HepG2 (cell line): Measurements from ENCODE around the gene LDLR. TPM values are rescaled to one million over a fixed set of nuclear protein-coding genes. Genes with fewer than 3 reads are reported as not detected.

ENCODE experiments used
- AGO1 ChIP-seq: fragments of 200-400 bp; formaldehyde crosslinking; IDR thresholded peaks from 2 replicates; pipeline ENCODE4 v1.6.1; 2017; ENCODE audit warnings: mild to moderate bottlenecking, low read depth, low read length, moderate library complexity; ENCODE audit not compliant: poor library complexity, severe bottlenecking
- ARNT2 ChIP-seq: sonication (generic); formaldehyde crosslinking; IDR thresholded peaks from 2 replicates; pipeline ENCODE4 v1.8.0; 2022; ENCODE audit warnings: mild to moderate bottlenecking, low read depth, missing genetic modification reagents, moderate library complexity
- ATRX ChIP-seq: sonication (generic); formaldehyde crosslinking; IDR thresholded peaks from 2 replicates; pipeline ENCODE4 v1.4.0; 2020; ENCODE audit warnings: missing genetic modification reagents, borderline replicate concordance
- CREM ChIP-seq, 2 experiments: sonication (generic) in 1 of 2; formaldehyde crosslinking in 1 of 2; IDR thresholded peaks; 2 replicates each; pipeline versions ENCODE4 v1.4.0 to v1.6.1; 2016 to 2020; ENCODE audit warnings: antibody characterized with exemption in 1 of 2, mild to moderate bottlenecking in 1 of 2, missing genetic modification reagents in 1 of 2
- HMGA1 ChIP-seq: sonication (generic); formaldehyde crosslinking; conservative IDR thresholded peaks from 2 replicates; pipeline ENCODE4 v1.4.0; 2020; ENCODE audit warnings: missing genetic modification reagents
- MLLT10 ChIP-seq: sonication (generic); formaldehyde crosslinking; IDR thresholded peaks from 2 replicates; pipeline ENCODE4 v1.4.0; 2020; ENCODE audit warnings: missing genetic modification reagents
- MTA1 ChIP-seq: sonication (generic); formaldehyde crosslinking; IDR thresholded peaks from 2 replicates; pipeline ENCODE4 v1.4.0; 2020; ENCODE audit warnings: missing genetic modification reagents, mild to moderate bottlenecking, borderline replicate concordance
- ZNF335 ChIP-seq: sonication (generic); formaldehyde crosslinking; IDR thresholded peaks from 2 replicates; pipeline ENCODE4 v1.4.0; 2020; ENCODE audit warnings: missing genetic modification reagents
- ZNF558 ChIP-seq: sonication (generic); formaldehyde crosslinking; IDR thresholded peaks from 2 replicates; pipeline ENCODE4 v1.9.0; 2022; ENCODE audit warnings: mild to moderate bottlenecking, missing genetic modification reagents, borderline replicate concordance
- ZNF644 ChIP-seq: IDR thresholded peaks from 2 replicates; pipeline ENCODE4 v1.6.1; 2016; ENCODE audit warnings: low read depth
- ZNF746 ChIP-seq: sonication (generic); formaldehyde crosslinking; IDR thresholded peaks from 2 replicates; pipeline ENCODE4 v1.8.0; 2022; ENCODE audit warnings: mild to moderate bottlenecking, missing genetic modification reagents
- ZSCAN20 ChIP-seq: sonication (generic); formaldehyde crosslinking; IDR thresholded peaks from 2 replicates; pipeline ENCODE4 v1.4.0; 2020; ENCODE audit warnings: missing genetic modification reagents, mild to moderate bottlenecking, borderline replicate concordance
- polyA plus RNA-seq, 8 experiments: library from polyadenylated mRNA; depleted of rRNA in 3 of 8; stranded (reverse) in 7 of 8; unstranded in 1 of 8; fragments of >200 nt; fragmentation: Illumina TruSeq in 4 of 8; extraction: Trizol in 4 of 8; gene quantifications; 2 replicates each; pipeline versions ENCODE4 v1.2.1 to v1.2.3, GENCODE V29; 2011 to 2016; ENCODE audit warnings: low read depth in 4 of 8, missing spikeins in 1 of 8, mixed read lengths in 1 of 8; ENCODE audit not compliant: insufficient read depth in 1 of 8
- total RNA-seq, 5 experiments: library from RNA; depleted of rRNA; stranded (reverse); fragments of >200 nt; fragmentation: Illumina TruSeq; extraction: Trizol; gene quantifications; 2 replicates each; pipeline ENCODE4 v1.2.3, GENCODE V29; 2016; ENCODE audit warnings: low read depth in 1 of 5
- TF ChIP-seq, protein P1 (sequence below): sonication (generic); formaldehyde crosslinking; IDR thresholded peaks from 2 replicates; pipeline ENCODE4 v1.9.0; 2021; ENCODE audit warnings: missing genetic modification reagents, borderline replicate concordance
- TF ChIP-seq, protein P2 (sequence below): IDR thresholded peaks from 2 replicates; pipeline ENCODE4 v1.6.1; 2016; ENCODE audit warnings: mild to moderate bottlenecking
- TF ChIP-seq, protein P3 (sequence below): IDR thresholded peaks from 2 replicates; pipeline ENCODE4 v1.4.0; 2020; ENCODE audit warnings: mild to moderate bottlenecking, missing genetic modification reagents
- TF ChIP-seq, protein P4 (sequence below): sonication (generic); formaldehyde crosslinking; IDR thresholded peaks from 2 replicates; pipeline ENCODE4 v1.8.0; 2022; ENCODE audit warnings: mild to moderate bottlenecking, missing genetic modification reagents, moderate library complexity

The LDLR gene
- total and polyA plus RNA-seq, 2 of the 13 experiments (the other 11 are each of a cell fraction or from before 2014, with no cell fraction given) = 51.6 to 92.5 TPM

DNA sequence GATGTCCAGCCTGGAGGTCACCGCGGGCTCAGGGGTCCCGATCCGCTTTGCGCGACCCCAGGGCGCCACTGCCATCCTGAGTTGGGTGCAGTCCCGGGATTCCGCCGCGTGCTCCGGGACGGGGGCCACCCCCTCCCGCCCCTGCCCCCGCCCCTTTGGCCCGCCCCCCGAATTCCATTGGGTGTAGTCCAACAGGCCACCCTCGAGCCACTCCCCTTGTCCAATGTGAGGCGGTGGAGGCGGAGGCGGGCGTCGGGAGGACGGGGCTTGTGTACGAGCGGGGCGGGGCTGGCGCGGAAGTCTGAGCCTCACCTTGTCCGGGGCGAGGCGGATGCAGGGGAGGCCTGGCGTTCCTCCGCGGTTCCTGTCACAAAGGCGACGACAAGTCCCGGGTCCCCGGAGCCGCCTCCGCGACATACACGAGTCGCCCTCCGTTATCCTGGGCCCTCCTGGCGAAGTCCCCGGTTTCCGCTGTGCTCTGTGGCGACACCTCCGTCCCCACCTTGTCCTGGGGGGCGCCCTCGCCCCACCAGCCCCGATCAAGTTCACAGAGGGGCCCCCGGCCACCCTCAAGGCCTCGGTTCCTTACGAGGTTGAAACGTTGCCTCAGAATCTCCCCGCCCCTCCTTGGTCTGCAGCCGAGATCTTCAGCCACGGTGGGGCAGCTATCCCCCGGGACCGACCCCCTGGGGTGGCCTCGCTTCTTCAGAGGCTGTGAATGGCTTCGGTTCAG is 1.2 kb downstream of the LDLR start (continued):
- TF ChIP-seq, protein P1, sequence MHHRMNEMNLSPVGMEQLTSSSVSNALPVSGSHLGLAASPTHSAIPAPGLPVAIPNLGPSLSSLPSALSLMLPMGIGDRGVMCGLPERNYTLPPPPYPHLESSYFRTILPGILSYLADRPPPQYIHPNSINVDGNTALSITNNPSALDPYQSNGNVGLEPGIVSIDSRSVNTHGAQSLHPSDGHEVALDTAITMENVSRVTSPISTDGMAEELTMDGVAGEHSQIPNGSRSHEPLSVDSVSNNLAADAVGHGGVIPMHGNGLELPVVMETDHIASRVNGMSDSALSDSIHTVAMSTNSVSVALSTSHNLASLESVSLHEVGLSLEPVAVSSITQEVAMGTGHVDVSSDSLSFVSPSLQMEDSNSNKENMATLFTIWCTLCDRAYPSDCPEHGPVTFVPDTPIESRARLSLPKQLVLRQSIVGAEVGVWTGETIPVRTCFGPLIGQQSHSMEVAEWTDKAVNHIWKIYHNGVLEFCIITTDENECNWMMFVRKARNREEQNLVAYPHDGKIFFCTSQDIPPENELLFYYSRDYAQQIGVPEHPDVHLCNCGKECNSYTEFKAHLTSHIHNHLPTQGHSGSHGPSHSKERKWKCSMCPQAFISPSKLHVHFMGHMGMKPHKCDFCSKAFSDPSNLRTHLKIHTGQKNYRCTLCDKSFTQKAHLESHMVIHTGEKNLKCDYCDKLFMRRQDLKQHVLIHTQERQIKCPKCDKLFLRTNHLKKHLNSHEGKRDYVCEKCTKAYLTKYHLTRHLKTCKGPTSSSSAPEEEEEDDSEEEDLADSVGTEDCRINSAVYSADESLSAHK (CRISPR knock-in tag) = no peak
- TF ChIP-seq ZNF558 (CRISPR knock-in tag) = no peak
- no peak for TF ChIP-seq MTA1
- TF ChIP-seq, protein P2, sequence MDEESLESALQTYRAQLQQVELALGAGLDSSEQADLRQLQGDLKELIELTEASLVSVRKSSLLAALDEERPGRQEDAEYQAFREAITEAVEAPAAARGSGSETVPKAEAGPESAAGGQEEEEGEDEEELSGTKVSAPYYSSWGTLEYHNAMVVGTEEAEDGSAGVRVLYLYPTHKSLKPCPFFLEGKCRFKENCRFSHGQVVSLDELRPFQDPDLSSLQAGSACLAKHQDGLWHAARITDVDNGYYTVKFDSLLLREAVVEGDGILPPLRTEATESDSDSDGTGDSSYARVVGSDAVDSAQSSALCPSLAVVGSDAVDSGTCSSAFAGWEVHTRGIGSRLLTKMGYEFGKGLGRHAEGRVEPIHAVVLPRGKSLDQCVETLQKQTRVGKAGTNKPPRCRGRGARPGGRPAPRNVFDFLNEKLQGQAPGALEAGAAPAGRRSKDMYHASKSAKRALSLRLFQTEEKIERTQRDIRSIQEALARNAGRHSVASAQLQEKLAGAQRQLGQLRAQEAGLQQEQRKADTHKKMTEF (CRISPR knock-in tag) = peak; percentile 30
- TF ChIP-seq ZNF746 (CRISPR knock-in tag) = no peak
- TF ChIP-seq ATRX (CRISPR knock-in tag) = no peak
- TF ChIP-seq AGO1 = peak; percentile 96
- no peak for TF ChIP-seq ZSCAN20 (CRISPR knock-in tag)
- no peak for TF ChIP-seq ARNT2
- TF ChIP-seq MLLT10 (CRISPR knock-in tag) = no peak
- no peak for TF ChIP-seq ZNF644
- peak; percentile 25; the same call in 1 of the 2 replicates for TF ChIP-seq CREM (IDR thresholded peaks at IDR 0.05)
- TF ChIP-seq CREM (CRISPR knock-in tag; IDR thresholded peaks at IDR 0.05) = no peak
- no peak for TF ChIP-seq HMGA1
- TF ChIP-seq, protein P3, sequence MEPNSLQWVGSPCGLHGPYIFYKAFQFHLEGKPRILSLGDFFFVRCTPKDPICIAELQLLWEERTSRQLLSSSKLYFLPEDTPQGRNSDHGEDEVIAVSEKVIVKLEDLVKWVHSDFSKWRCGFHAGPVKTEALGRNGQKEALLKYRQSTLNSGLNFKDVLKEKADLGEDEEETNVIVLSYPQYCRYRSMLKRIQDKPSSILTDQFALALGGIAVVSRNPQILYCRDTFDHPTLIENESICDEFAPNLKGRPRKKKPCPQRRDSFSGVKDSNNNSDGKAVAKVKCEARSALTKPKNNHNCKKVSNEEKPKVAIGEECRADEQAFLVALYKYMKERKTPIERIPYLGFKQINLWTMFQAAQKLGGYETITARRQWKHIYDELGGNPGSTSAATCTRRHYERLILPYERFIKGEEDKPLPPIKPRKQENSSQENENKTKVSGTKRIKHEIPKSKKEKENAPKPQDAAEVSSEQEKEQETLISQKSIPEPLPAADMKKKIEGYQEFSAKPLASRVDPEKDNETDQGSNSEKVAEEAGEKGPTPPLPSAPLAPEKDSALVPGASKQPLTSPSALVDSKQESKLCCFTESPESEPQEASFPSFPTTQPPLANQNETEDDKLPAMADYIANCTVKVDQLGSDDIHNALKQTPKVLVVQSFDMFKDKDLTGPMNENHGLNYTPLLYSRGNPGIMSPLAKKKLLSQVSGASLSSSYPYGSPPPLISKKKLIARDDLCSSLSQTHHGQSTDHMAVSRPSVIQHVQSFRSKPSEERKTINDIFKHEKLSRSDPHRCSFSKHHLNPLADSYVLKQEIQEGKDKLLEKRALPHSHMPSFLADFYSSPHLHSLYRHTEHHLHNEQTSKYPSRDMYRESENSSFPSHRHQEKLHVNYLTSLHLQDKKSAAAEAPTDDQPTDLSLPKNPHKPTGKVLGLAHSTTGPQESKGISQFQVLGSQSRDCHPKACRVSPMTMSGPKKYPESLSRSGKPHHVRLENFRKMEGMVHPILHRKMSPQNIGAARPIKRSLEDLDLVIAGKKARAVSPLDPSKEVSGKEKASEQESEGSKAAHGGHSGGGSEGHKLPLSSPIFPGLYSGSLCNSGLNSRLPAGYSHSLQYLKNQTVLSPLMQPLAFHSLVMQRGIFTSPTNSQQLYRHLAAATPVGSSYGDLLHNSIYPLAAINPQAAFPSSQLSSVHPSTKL (CRISPR knock-in tag) = no peak; the same call in 1 of the 2 replicates
- TF ChIP-seq, protein P4, sequence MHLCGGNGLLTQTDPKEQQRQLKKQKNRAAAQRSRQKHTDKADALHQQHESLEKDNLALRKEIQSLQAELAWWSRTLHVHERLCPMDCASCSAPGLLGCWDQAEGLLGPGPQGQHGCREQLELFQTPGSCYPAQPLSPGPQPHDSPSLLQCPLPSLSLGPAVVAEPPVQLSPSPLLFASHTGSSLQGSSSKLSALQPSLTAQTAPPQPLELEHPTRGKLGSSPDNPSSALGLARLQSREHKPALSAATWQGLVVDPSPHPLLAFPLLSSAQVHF (CRISPR knock-in tag) = no peak; the same call in 1 of the 2 replicates
- no peak for TF ChIP-seq ZNF335 (CRISPR knock-in tag)
